Testis (tissue), 2 donors: ENCODE measurements around the gene LPIN3.

Experiments
- CTCF ChIP-seq, 3 experiments: fragments of 450-650 bp in 2 of 3; fragments of 200-600 bp in 1 of 3; sonication (generic) in 1 of 3; IDR thresholded peaks; one replicate each; pipeline ENCODE4 v1.5.1; 2016 to 2019; ENCODE audit warnings: antibody characterized with exemption in 3 of 3, mild to moderate bottlenecking in 2 of 3, moderate library complexity in 1 of 3
- POLR2A ChIP-seq: fragments of 450-650 bp; IDR thresholded peaks from one replicate; pipeline ENCODE4 v1.6.1; 2017; ENCODE audit warnings: antibody characterized with exemption, mild to moderate bottlenecking, moderate library complexity

GRCh38 chr20:41300886-41301285 is 39.7 kb upstream of the LPIN3 start:
- TF ChIP-seq POLR2A (no peak), CTCF (IDR thresholded peaks at IDR 0.05) (no peak)
